Activated CD8-positive, alpha-beta T cell treated with anti-CD3 and anti-CD28 coated beads for 36 hours (primary cell): Measurements from ENCODE around the gene OGFOD1. TPM values are rescaled to one million over a fixed set of nuclear protein-coding genes. Genes with fewer than 3 reads are reported as not detected.

Source experiments
- ATAC-seq: fragments of 200-7000 bp; cut with Tn5 transposase; one replicate; pipeline ENCODE4 v1.10.0; 2021; ENCODE audit warnings: mild to moderate bottlenecking, moderate library complexity
- CTCF ChIA-PET: fragments of 350-600 bp; sonication (Branson Sonifier 250); formaldehyde crosslinking; loops from one replicate; lab custom pipeline; 2021; ENCODE audit warnings: antibody characterized with exemption; lab: Charles Lee
- POLR2A ChIA-PET: fragments of 350-600 bp; sonication (Branson Sonifier 250); formaldehyde crosslinking; loops from one replicate; lab custom pipeline; 2021; ENCODE audit warnings: antibody characterized with exemption; lab: Charles Lee
- DNase-seq: peaks from one replicate; pipeline ENCODE4 v3.0.0-alpha.2; 2020
- H3K27ac Mint-ChIP-seq: one replicate; pipeline ENCODE4 v1.8.0; 2021; ENCODE audit warnings: mild to moderate bottlenecking, mixed read lengths
- H3K27me3 Mint-ChIP-seq: one replicate; pipeline ENCODE4 v1.8.0; 2021; ENCODE audit warnings: mixed read lengths
- H3K36me3 Mint-ChIP-seq: one replicate; pipeline ENCODE4 v1.8.0; 2021; ENCODE audit warnings: low read depth, mixed read lengths
- H3K4me1 Mint-ChIP-seq: one replicate; pipeline ENCODE4 v1.8.0; 2021; ENCODE audit warnings: low read depth, mixed read lengths
- H3K4me3 Mint-ChIP-seq: one replicate; pipeline ENCODE4 v1.8.0; 2021; ENCODE audit warnings: mild to moderate bottlenecking, moderate library complexity, mixed read lengths
- H3K9me3 Mint-ChIP-seq: one replicate; pipeline ENCODE4 v1.8.0; 2021; ENCODE audit warnings: mixed read lengths
- intact Hi-C: fragments of 100-400 bp; cut with micrococcal nuclease; formaldehyde crosslinking; loops from one replicate; pipeline ENCODE4 v1.10.0; 2022
- total RNA-seq, 2 experiments: library from RNA; stranded (reverse); gene quantifications; one replicate each; pipeline ENCODE4 v1.2.3, GENCODE V29; 2021
- TF ChIP-seq, protein P1 (sequence below): fragments of 200-600 bp; IDR thresholded peaks from one replicate; pipeline ENCODE4 v1.8.0; 2022; ENCODE audit warnings: antibody characterized with exemption, mild to moderate bottlenecking

Gene OGFOD1
- total RNA-seq: 10 to 100 TPM; 51.0 to 59.2 TPM

DNA sequence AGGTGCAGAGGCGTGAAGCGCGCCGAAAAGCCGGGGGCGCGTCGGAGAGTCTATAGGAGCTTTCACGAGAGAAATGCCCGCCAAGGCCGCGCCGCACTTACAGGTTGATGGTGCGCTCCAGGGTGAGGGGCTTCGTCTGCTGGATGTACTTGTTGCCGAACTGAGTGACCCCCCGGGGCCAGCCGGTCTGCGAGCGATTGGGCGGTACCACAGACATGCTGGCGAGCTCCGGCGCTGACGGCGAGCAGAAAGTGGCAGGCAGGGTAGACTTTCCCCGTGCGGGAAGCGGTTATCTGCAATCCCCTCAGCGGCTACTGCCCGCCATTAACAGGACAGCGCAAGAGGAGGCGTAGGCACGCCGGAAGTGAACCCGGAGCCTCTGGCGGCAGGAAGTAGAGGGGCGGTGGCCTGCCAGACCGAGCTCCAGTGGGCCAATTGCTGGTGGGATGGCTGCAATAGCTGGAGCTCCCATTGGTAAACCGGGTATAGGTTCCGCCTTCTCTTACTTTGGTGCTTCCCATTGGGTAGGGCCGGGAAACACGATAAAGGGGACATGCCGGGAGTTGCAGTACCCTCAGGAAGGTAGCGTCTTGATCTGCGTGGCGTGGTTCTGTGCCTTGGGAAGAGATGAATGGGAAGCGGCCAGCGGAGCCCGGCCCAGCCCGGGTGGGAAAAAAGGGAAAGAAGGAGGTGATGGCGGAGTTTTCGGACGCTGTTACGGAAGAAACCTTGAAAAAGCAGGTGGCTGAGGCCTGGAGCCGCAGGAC lies at the start of gene OGFOD1, which contains the start of gene NUDT21:
Gene OGFOD1, plus strand, starts transcription at position 569 of the 767 bp plus-strand sequence. Its CDS starts 59 bp downstream, at position 628.
Gene NUDT21, minus strand, starts transcription at position 347 of the 767 bp plus-strand sequence. Its CDS starts 130 bp downstream, at position 217.
- H3K27me3 Mint-ChIP-seq: no peaks in the 10 kb centered on the region
- POLR2A ChIA-PET: interaction anchor here (1.8 kb wide), 1 partner anchor 13 kb away, joined by 5 read pairs; no protein-coding TSS in a partner anchor
- intact Hi-C loops: no loop called here
- H3K4me1 Mint-ChIP-seq: peaks cover 45% of the 10 kb centered on the region
- DNase-seq (peak; percentile 95), ATAC-seq (peak; percentile 99)
- H3K9me3 Mint-ChIP-seq: no peaks in the 10 kb centered on the region
- TF ChIP-seq, protein P1, sequence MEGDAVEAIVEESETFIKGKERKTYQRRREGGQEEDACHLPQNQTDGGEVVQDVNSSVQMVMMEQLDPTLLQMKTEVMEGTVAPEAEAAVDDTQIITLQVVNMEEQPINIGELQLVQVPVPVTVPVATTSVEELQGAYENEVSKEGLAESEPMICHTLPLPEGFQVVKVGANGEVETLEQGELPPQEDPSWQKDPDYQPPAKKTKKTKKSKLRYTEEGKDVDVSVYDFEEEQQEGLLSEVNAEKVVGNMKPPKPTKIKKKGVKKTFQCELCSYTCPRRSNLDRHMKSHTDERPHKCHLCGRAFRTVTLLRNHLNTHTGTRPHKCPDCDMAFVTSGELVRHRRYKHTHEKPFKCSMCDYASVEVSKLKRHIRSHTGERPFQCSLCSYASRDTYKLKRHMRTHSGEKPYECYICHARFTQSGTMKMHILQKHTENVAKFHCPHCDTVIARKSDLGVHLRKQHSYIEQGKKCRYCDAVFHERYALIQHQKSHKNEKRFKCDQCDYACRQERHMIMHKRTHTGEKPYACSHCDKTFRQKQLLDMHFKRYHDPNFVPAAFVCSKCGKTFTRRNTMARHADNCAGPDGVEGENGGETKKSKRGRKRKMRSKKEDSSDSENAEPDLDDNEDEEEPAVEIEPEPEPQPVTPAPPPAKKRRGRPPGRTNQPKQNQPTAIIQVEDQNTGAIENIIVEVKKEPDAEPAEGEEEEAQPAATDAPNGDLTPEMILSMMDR: no peak
- peaks cover 48% of the 10 kb centered on the region for H3K36me3 Mint-ChIP-seq
- CTCF ChIA-PET: interaction anchor here (1.0 to 1.8 kb wide), 4 partner anchors 9 to 258 kb away, joined by 3 to 5 read pairs (median 4); no protein-coding TSS in a partner anchor
- peak within 1 kb of the TSS; percentile 92 for H3K27ac Mint-ChIP-seq
- peak within 1 kb of the TSS; percentile 80 for H3K4me3 Mint-ChIP-seq

DNA sequence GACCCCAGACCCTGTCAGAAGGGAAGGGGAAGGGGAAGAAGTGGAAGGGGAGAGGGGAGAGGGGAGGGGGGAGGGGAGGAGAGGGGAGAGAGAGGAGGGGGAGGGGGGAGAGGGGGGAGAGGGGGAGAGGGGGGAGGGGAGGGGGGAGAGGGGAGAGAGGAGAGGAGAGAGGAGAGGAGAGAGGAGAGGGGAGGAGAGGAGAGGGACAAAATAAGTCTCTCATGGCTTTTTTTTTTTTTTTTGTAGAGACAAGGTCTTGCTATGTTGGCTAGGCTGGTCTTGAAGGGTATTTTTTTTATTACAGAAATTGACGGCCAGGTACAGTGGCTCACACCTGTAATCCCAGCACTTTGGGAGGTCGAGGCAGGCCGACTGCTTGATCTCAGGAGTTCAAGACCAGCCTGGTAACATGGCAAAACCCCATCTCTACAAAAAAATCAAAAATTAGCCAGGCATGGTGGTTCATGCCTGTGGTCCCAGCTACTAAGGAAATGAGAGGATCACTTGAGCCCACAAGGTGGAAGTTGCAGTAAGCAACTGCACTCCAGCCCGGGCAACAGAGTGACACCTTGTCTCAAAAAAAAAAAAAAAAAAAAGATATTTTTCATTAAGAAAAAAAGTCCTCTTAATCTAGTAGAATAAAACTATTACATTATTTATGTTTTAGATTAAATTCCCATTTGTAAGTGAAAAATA lies 45.2 kb upstream of the OGFOD1 start:
- no peak for DNase-seq
- no peak for ATAC-seq
- no peaks in the 10 kb centered on the region for H3K9me3 Mint-ChIP-seq
- H3K27me3 Mint-ChIP-seq: no peaks in the 10 kb centered on the region
- H3K4me1 Mint-ChIP-seq: peaks cover 2% of the 10 kb centered on the region
- CTCF ChIA-PET: no interaction called here
- TF ChIP-seq, protein P1: no peak
- H3K4me3 Mint-ChIP-seq: no peak overlapping the region
- POLR2A ChIA-PET: no interaction called here
- intact Hi-C loops: no loop called here
- peaks cover 37% of the 10 kb centered on the region for H3K36me3 Mint-ChIP-seq
- H3K27ac Mint-ChIP-seq: no peak overlapping the region

DNA sequence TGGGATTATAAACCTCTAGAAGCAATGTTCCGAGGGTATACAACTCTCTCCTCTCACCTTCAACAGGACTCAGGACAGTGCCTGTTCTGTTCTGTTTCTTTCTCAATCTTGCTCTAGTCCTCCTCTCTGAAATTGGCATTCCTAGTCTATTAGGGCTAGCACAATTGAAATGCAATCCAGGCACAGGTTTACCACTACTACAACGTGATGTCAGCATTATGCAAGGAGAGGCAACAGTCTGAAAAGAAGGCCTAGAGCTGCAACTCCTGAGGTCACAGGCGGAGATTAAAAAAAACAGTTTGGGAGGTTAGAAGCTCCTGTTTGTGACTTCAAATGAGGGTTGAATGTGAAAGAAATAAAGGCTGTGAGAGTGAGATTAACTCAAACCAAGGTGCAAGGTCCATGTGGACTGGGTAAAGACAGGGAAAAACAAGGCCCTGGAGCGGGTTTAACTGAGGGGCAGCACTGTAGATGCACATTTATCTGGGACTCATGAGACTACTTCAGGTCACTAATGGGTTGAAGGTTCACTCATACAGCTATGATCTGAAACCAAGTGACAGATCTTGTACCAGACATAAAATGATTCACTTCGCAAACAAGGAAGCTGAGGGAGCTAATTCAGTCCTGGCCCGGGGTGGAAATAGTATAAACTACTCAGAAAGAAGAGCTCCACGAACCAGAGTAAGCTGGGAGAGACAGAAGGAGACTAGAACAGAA lies 42.8 kb upstream of the OGFOD1 start:
- Mint-ChIP-seq H3K27ac (no peak overlapping the region), H3K4me1 (peaks cover 2% of the 10 kb centered on the region), H3K4me3 (no peak overlapping the region), H3K36me3 (peaks cover 23% of the 10 kb centered on the region), H3K27me3 (no peaks in the 10 kb centered on the region), H3K9me3 (no peaks in the 10 kb centered on the region)
- TF ChIP-seq, protein P1: no peak
- intact Hi-C loops: no loop called here
- ATAC-seq: no peak
- ChIA-PET POLR2A (no interaction called here), CTCF (interaction anchor here (0.9 to 1.5 kb wide), 2 partner anchors 7 to 46 kb away, joined by 3 read pairs; no protein-coding TSS in a partner anchor)
- no peak for DNase-seq

DNA sequence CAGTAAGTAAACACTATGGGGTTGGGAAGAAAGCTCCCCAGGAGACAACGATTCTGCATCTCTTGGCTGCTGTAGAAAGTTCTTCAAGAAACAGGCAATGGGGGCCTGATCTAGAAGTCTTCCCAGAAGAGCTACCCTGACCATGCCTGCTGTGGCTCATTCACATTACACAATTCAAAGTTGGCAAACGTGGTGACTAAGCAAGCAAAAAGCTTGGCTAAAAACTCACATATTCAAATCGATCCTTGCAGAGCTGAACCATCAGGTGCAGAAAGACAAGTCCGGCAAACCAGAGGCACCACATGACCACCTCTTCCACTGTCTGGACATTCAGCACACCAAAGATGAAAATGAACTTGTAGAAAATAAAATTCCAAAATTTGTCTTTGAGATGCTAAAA lies 42.2 kb upstream of the OGFOD1 start:
- CTCF ChIA-PET: interaction anchor here (0.9 to 1.5 kb wide), 2 partner anchors 8 to 47 kb away, joined by 3 read pairs; no protein-coding TSS in a partner anchor
- H3K36me3 Mint-ChIP-seq: peaks cover 24% of the 10 kb centered on the region

More for the DNA sequence above, 42.2 kb upstream of the OGFOD1 start:
- Mint-ChIP-seq H3K9me3 (no peaks in the 10 kb centered on the region), H3K4me1 (peaks cover 2% of the 10 kb centered on the region), H3K27me3 (no peaks in the 10 kb centered on the region), H3K27ac (no peak overlapping the region), H3K4me3 (no peak overlapping the region)
- no peak for DNase-seq
- POLR2A ChIA-PET: no interaction called here
- intact Hi-C loops: no loop called here
- TF ChIP-seq, protein P1: no peak
- ATAC-seq: no peak
